Measurements from ENCODE around the gene KRTAP5-8. TPM values are rescaled to one million over a fixed set of nuclear protein-coding genes. Genes with fewer than 3 reads are reported as not detected.
"Not testable (repeated sequence)": the region's sequence is repeated elsewhere in the genome, so short reads cannot be mapped to it uniquely, and the experiment has no call there.

Gene KRTAP5-8, protein sequence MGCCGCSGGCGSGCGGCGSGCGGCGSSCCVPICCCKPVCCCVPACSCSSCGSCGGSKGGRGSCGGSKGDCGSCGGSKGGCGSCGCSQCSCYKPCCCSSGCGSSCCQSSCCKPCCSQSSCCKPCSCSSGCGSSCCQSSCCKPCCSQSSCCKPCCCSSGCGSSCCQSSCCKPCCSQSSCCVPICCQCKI
- total RNA-seq (2014; rRNA removed; shearing (Covaris generic)) (not detected in 2 replicates), polyA plus RNA-seq (2016; fragmentation: Nextera tagmentation; extraction: Ambion mirVana) (not detected in 2 replicates)
- long read RNA-seq, result 0 reads

DNA sequence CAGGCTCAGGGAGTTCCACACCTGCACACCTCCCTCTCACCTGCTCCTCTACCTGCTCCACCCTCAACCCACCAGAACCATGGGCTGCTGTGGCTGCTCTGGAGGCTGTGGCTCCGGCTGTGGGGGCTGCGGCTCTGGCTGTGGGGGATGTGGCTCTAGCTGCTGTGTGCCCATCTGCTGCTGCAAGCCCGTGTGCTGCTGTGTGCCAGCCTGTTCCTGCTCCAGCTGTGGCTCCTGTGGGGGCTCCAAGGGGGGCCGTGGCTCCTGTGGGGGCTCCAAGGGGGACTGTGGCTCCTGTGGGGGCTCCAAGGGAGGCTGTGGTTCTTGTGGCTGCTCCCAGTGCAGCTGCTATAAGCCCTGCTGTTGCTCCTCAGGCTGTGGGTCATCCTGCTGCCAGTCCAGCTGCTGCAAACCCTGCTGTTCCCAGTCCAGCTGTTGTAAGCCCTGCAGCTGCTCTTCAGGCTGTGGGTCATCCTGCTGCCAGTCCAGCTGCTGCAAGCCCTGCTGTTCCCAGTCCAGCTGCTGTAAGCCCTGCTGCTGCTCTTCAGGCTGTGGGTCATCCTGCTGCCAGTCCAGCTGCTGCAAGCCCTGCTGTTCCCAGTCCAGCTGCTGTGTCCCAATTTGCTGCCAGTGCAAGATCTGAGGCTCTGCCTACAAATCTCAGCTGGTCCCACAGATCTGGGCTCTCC, at the start of gene KRTAP5-8:
TSS of gene KRTAP5-8 (plus strand) at position 49 of the 689 bp plus-strand sequence. CDS start at position 80, 31 bp downstream.
- ATAC-seq; H3K27ac Mint-ChIP-seq; H3K36me3 Mint-ChIP-seq (ENCODE audit: low read depth); H3F3A ChIP-seq (replicated peaks; ENCODE audit: low read depth); H3K27ac ChIP-seq (ENCODE audit: low read depth); H3K4me3 ChIP-seq; H2AFZ ChIP-seq; H3K27me3 ChIP-seq (ENCODE audit: insufficient read depth); H3K4me3 Mint-ChIP-seq; H3K27me3 Mint-ChIP-seq (ENCODE audit: insufficient read depth, low read depth, poor library complexity); H3K9me3 Mint-ChIP-seq; H3K36me3 ChIP-seq (ENCODE audit: insufficient read depth); H3K4me2 ChIP-seq; H3K4me1 ChIP-seq (ENCODE audit: insufficient read depth); H3K4me1 Mint-ChIP-seq; H4K20me1 ChIP-seq (replicated peaks; ENCODE audit: insufficient read depth); H3K9me2 ChIP-seq (ENCODE audit: insufficient read depth); H3K79me2 ChIP-seq (replicated peaks; ENCODE audit: insufficient read depth); DNase-seq (ENCODE audit: low spot score): not testable (repeated sequence)

DNA sequence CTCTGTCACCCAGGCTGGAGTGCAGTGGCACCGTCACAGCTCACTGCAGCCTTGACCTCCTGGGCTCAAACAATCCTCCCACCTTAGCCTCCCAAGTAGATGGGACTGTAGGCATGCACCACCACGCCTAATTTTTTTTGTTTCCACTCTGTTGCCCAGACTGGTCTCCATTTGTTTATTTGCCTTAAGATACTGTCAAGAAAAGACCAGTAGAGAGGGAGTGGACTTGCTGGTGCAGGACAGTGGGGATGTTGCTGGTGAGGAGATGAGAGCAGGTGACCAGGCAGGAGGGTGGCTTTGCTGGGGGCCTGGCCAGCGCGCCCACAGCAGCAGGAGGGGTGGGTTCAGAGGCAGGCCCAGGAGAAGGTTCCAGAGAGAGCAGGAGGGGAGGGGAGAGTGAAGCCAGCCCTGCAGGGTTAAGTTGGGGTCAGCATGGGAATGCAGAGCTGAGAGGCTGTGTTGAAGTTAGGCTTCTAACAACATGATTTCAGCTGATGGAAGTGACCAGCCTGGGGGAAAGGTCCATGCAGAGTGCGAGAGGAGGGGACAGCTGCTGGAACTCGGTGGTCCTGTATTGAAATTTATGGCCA, 49.0 kb upstream of the KRTAP5-8 start:
- Histone ChIP-seq H3K79me2 (replicated peaks; ENCODE audit: insufficient read depth) (no peaks in the 10 kb centered on the region), H4K20me1 (replicated peaks; ENCODE audit: insufficient read depth) (no peaks in the 10 kb centered on the region), H3K4me1 (ENCODE audit: insufficient read depth) (no peaks in the 10 kb centered on the region), H3K4me2 (no peak overlapping the region), H3F3A (replicated peaks; ENCODE audit: low read depth) (no peaks in the 10 kb centered on the region), H3K27ac (ENCODE audit: low read depth) (no peak overlapping the region), H3K27me3 (ENCODE audit: insufficient read depth) (no peaks in the 10 kb centered on the region), H3K9me2 (ENCODE audit: insufficient read depth) (no peaks in the 10 kb centered on the region), H2AFZ (no peak overlapping the region), H3K4me3 (no peak overlapping the region), H3K36me3 (ENCODE audit: insufficient read depth) (peaks cover 4% of the 10 kb centered on the region; the same call in 1 of the 2 replicates)
- H3K4me3 Mint-ChIP-seq, result no peak overlapping the region
- no peak for TF ChIP-seq STAT1 (IDR thresholded peaks at IDR 0.05; ENCODE audit: unreplicated experiment)
- TF ChIP-seq ZNF462 (CRISPR knock-in tag; IDR thresholded peaks at IDR 0.05), result no peak
- H3K9me3 Mint-ChIP-seq, result no peaks in the 10 kb centered on the region
- no peak overlapping the region for H3K27ac Mint-ChIP-seq
- H3K27me3 Mint-ChIP-seq (ENCODE audit: insufficient read depth, low read depth, poor library complexity), result peaks cover 10% of the 10 kb centered on the region
- DNase-seq (ENCODE audit: low spot score), result no peak
- H3K36me3 Mint-ChIP-seq (ENCODE audit: low read depth), result peaks cover 41% of the 10 kb centered on the region
- ATAC-seq, result no peak
- H3K4me1 Mint-ChIP-seq, result peaks cover 2% of the 10 kb centered on the region; the same call in 1 of the 3 replicates
